Upper lobe of left lung (tissue), 6 donors: ENCODE measurements around the gene RBM23. TPM values are rescaled to one million over a fixed set of nuclear protein-coding genes. Genes with fewer than 3 reads are reported as not detected.
A peak's percentile ranks its signal among the peaks of the same experiment; 100 is the strongest.

Experiments used
- ATAC-seq, 2 donors: fragments of 200-7000 bp; cut with Tn5 transposase; one replicate each; pipeline ENCODE4 v1.9.1; 2022; ENCODE audit warnings: mild to moderate bottlenecking in 2 of 2, moderate library complexity in 2 of 2; ENCODE audit not compliant: low FRiP score in 2 of 2
- DNase-seq, 2 donors: peaks; one replicate each; pipeline ENCODE4 v3.0.0-alpha.2; 2019 to 2020
- H3K27ac ChIP-seq, 4 donors: fragments of 200-600 bp; sonication (generic); one replicate each; pipeline ENCODE4 v1.5.1; 2016 to 2019
- H3K27me3 ChIP-seq, 4 donors: fragments of 200-600 bp; sonication (generic); one replicate each; pipeline ENCODE4 v1.5.1; 2017 to 2019
- H3K36me3 ChIP-seq, 4 donors: fragments of 200-600 bp; sonication (generic); one replicate each; pipeline ENCODE4 v1.5.1; 2016 to 2019
- H3K4me1 ChIP-seq, 4 donors: fragments of 200-600 bp; sonication (generic); one replicate each; pipeline ENCODE4 v1.5.1; 2018 to 2019
- H3K4me3 ChIP-seq, 4 donors: fragments of 200-600 bp; sonication (generic); one replicate each; pipeline ENCODE4 v1.5.1; 2017 to 2019; ENCODE audit warnings: mild to moderate bottlenecking in 2 of 4, moderate library complexity in 1 of 4
- H3K9me3 ChIP-seq, 4 donors: fragments of 200-600 bp; sonication (generic); one replicate each; pipeline ENCODE4 v1.5.1; 2018 to 2019
- EP300 ChIP-seq, 4 donors: sonication (generic); formaldehyde crosslinking; IDR thresholded peaks; one replicate each; pipeline ENCODE4 v1.5.1; 2017; ENCODE audit warnings: antibody characterized with exemption in 4 of 4, control low read depth in 2 of 4
- POLR2A ChIP-seq, 4 donors: fragments of 450-650 bp; IDR thresholded peaks; one replicate each; pipeline ENCODE4 v1.5.1; 2016 to 2017; ENCODE audit warnings: antibody characterized with exemption in 4 of 4, mild to moderate bottlenecking in 2 of 4
- POLR2AphosphoS5 ChIP-seq, 2 donors: sonication (generic); formaldehyde crosslinking; IDR thresholded peaks; one replicate each; pipeline ENCODE4 v1.5.1; 2017; ENCODE audit warnings: antibody characterized with exemption in 2 of 2
- WGBS, 2 donors: methylation state at CpG; one replicate each; pipeline ENCODE4 v1.1.5; 2017 to 2018; 5-methylcytosine and 5-hydroxymethylcytosine counted together
- total RNA-seq, 6 donors: library from RNA; depleted of rRNA in 4 of 6; stranded (reverse); fragments of >200 nt in 4 of 6; gene quantifications; one replicate each; pipeline versions ENCODE4 v1.1.0 to v1.2.1, GENCODE V29; 2016 to 2021
- TF ChIP-seq, protein P1 (sequence below), 6 experiments: fragments of 450-650 bp in 4 of 6; fragments of 200-600 bp in 2 of 6; sonication (generic) in 2 of 6; IDR thresholded peaks; one replicate each; pipeline ENCODE4 v1.5.1; 2016 to 2019; ENCODE audit warnings: antibody characterized with exemption in 6 of 6
- donor health status: DM: no; HTN: no; CAD: no; lungs with moderate emphysema.
- donor health status: DM: no; HTN: yes; CAD: no; lungs with severe emphysema.

The RBM23 gene
- total RNA-seq, 6 donors from 2014 or later = 63.3 to 96.8 (median 91.9) TPM

DNA sequence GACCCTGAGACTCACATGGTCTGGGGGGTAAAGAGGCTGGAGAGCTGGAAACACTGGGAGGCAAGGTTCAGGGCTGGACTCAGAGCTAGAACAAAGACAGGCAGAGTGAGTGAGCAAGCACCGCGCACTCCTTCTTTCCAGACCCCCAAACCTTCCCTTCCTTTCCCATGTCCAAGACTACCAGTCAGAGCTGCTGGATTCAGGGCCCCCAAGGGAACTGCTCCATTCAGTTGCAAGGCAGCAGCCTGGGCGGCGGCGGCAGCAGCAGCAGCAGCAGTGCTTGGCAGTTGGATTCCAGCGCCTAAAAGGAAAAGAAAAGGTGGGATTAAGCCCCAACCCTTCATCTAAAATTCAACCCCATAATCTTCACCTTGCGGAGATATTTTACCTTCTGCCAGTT lies 17.1 kb downstream of the RBM23 start:
- ATAC-seq (no peak), DNase-seq (no peak)
- no peak overlapping the region for H3K27ac ChIP-seq
- no peaks in the 10 kb centered on the region for H3K9me3 ChIP-seq
- H3K36me3 ChIP-seq = peaks cover 51 to 76% (median 61%) of the 10 kb centered on the region in 4 donors
- H3K4me1 ChIP-seq = peaks cover 0 to 6% (median 1%) of the 10 kb centered on the region in 4 donors
- no peak overlapping the region for H3K4me3 ChIP-seq
- H3K27me3 ChIP-seq = no peaks in the 10 kb centered on the region
- TF ChIP-seq POLR2A (IDR thresholded peaks at IDR 0.05) = no peak
- no peak for TF ChIP-seq EP300 (IDR thresholded peaks at IDR 0.05)
- TF ChIP-seq POLR2AphosphoS5 (IDR thresholded peaks at IDR 0.05) = no peak
- TF ChIP-seq, protein P1, sequence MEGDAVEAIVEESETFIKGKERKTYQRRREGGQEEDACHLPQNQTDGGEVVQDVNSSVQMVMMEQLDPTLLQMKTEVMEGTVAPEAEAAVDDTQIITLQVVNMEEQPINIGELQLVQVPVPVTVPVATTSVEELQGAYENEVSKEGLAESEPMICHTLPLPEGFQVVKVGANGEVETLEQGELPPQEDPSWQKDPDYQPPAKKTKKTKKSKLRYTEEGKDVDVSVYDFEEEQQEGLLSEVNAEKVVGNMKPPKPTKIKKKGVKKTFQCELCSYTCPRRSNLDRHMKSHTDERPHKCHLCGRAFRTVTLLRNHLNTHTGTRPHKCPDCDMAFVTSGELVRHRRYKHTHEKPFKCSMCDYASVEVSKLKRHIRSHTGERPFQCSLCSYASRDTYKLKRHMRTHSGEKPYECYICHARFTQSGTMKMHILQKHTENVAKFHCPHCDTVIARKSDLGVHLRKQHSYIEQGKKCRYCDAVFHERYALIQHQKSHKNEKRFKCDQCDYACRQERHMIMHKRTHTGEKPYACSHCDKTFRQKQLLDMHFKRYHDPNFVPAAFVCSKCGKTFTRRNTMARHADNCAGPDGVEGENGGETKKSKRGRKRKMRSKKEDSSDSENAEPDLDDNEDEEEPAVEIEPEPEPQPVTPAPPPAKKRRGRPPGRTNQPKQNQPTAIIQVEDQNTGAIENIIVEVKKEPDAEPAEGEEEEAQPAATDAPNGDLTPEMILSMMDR (IDR thresholded peaks at IDR 0.05) = no peak
- WGBS, 2 donors = 98 to 99% methylated on average over 7 of the region's 7 CpGs

DNA sequence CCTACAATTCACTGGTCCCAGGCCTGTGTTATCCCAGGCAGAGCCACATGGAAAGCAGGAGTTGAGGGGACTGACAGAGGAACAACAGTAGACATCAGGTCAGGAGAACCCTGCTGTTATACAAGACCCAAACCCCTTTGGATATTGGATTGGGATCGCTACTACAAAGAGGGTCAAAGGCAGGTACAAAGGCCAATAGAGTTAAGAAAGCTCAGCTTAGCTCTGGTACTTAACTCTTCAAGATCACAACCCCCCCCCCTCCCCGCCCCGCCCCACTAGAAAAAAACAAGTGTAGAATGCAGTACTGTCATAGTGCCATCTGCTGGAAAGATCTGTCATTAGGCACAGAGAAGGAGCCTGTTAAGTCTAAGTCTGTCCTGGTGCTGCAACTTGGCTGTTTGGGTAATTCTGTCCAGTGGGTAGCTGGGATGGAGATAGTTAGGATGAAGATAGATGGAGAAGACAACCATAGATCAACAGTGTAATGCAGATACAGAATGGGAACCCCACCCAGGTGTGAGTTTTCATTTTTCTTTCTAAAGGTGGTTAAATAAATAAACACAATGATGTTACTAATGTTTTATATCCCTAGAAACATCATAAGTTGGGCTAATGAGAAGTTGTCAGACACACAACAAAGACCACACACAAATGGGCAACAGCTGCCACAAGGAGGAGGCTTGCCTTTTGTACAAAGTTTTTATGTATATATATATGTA lies 18.7 kb downstream of the RBM23 start:
- DNase-seq (no peak), ATAC-seq (peak; percentile 67 to 79)
- Histone ChIP-seq H3K9me3 (no peaks in the 10 kb centered on the region), H3K4me3 (no peak overlapping the region), H3K4me1 (peaks cover 0 to 6% (median 4%) of the 10 kb centered on the region in 4 donors), H3K27ac (peak overlapping the region in 2 of 4 donors; percentile 40 to 48), H3K27me3 (no peaks in the 10 kb centered on the region), H3K36me3 (peaks cover 35 to 60% (median 45%) of the 10 kb centered on the region in 4 donors)
- TF ChIP-seq POLR2A (IDR thresholded peaks at IDR 0.05) = no peak
- no peak for TF ChIP-seq POLR2AphosphoS5 (IDR thresholded peaks at IDR 0.05)
- TF ChIP-seq, protein P1 (IDR thresholded peaks at IDR 0.05) = peak in 5 of 6 experiments; percentile 27 to 48 (median 40)
- WGBS, 2 donors = 46 to 52% methylated on average over 3 of the region's 3 CpGs

DNA sequence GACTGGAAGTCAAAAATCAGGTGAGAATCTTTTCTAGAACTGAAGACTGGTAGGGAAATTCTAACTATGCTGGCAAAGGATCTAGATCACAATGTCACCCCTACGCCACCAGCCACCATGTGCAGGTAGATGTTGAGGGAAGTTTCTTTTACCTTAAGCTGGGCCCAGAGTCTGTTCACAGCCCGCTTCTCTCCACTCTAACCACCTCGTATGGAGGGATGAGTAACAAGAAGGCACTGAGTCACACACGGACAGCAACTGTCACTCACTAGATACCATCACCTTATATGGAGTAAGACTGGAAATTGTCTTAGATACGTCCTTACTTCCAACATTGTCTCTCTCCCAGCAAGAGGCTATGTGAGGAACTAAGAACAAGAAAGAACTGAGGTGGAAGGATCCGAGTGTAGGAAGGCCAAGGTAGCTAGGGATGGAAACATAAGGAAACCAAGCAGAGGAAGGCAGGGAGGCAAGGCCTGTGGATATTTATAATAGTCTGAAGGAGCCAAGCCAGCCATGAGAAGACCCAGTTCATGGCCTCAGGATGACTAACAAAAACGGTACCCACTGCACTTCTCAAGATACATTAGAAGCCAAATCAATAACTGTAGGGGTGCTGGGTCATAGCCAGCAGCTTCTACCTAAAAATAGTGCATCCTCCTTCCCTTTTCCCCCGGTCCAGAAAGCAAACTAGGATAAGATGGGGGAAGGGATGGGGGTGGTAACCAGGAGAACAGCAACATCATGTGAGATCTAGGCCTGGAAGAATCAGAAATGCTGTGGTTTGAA lies 20.5 kb downstream of the RBM23 start:
- Histone ChIP-seq H3K27ac (peak overlapping the region in 1 of 4 donors; percentile 3), H3K36me3 (peaks cover 19 to 43% (median 30%) of the 10 kb centered on the region in 4 donors), H3K4me1 (peaks cover 0 to 6% (median 4%) of the 10 kb centered on the region in 4 donors), H3K9me3 (no peaks in the 10 kb centered on the region), H3K4me3 (no peak overlapping the region), H3K27me3 (no peaks in the 10 kb centered on the region)
- ATAC-seq (no peak), DNase-seq (no peak)
- TF ChIP-seq POLR2AphosphoS5 (IDR thresholded peaks at IDR 0.05) (no peak), EP300 (IDR thresholded peaks at IDR 0.05) (no peak), POLR2A (IDR thresholded peaks at IDR 0.05) (no peak)
- TF ChIP-seq, protein P1 (IDR thresholded peaks at IDR 0.05) = no peak
- 65 to 75% methylated on average over 8 of the region's 8 CpGs for WGBS, 2 donors

DNA sequence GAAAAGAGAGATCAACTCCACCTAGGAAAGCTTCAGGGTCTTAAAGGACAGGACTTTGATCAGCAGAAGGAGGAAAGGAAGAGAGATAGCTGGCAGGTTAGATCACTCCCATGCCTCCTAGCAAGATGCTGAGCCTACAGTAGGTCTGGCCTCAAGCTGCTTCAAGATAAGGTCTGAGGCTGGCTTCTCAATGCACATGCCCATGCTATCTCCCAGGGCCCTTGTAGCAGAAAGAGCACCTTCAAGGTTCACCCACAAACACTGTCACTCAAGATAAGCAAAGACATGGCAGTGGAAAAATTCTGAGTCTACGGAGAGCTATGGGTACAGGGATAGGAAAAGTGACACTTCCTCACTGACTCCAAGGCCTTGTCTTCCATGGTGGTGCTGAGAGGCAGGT lies 21.6 kb downstream of the RBM23 start:
- no peak for ATAC-seq
- H3K27ac ChIP-seq = no peak overlapping the region

DNA sequence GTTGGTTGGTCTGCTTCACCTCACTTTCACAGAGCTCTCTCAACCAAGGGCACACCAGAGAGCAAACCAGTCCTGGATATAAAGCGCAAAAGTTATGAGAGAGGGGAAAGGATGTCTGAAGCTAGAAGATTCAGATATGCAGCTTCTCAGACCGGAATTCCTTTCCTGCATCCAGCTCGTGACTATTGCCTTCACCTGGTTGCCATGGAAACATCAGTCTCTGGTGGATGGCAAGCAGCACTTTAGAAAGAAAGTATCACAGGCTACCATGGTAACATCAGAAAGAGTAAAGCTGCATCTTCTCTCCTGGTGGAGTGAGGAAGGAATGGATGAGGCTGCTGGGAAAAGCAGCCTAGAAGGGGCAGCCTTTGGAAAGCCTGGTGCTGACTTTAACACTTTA lies 22.2 kb downstream of the RBM23 start:
- Histone ChIP-seq H3K27me3 (no peaks in the 10 kb centered on the region), H3K4me3 (no peak overlapping the region), H3K9me3 (no peaks in the 10 kb centered on the region), H3K27ac (no peak overlapping the region), H3K4me1 (peaks cover 0 to 6% (median 4%) of the 10 kb centered on the region in 4 donors), H3K36me3 (peaks cover 9 to 27% (median 15%) of the 10 kb centered on the region in 4 donors)
- no peak for TF ChIP-seq POLR2A (IDR thresholded peaks at IDR 0.05)
- no peak for TF ChIP-seq EP300 (IDR thresholded peaks at IDR 0.05)
- TF ChIP-seq, protein P1 (IDR thresholded peaks at IDR 0.05) = no peak
- TF ChIP-seq POLR2AphosphoS5 (IDR thresholded peaks at IDR 0.05) = no peak
- WGBS, 2 donors = 55 to 70% methylated on average over 3 of the region's 3 CpGs
- DNase-seq (no peak), ATAC-seq (no peak)

More for the DNA sequence above, 21.6 kb downstream of the RBM23 start:
- Histone ChIP-seq H3K9me3 (no peaks in the 10 kb centered on the region), H3K4me1 (peaks cover 0 to 6% (median 4%) of the 10 kb centered on the region in 4 donors), H3K4me3 (no peak overlapping the region), H3K36me3 (peaks cover 12 to 33% (median 21%) of the 10 kb centered on the region in 4 donors), H3K27me3 (no peaks in the 10 kb centered on the region)
- DNase-seq = no peak
- 94 to 95% methylated on average over 1 of the region's 1 CpG for WGBS, 2 donors
- TF ChIP-seq POLR2A (IDR thresholded peaks at IDR 0.05) (no peak), POLR2AphosphoS5 (IDR thresholded peaks at IDR 0.05) (no peak)
